A549 (cell line): ENCODE measurements around the gene TXNDC2.

Experiments used
- CHD2 ChIP-seq: fragments of 150-350 bp; IDR thresholded peaks from 2 replicates; pipeline ENCODE4 v1.6.1; 2014; ENCODE audit warnings: low read length; ENCODE audit not compliant: partially characterized antibody
- CHD4 ChIP-seq: fragments of 200-600 bp; sonication (generic); IDR thresholded peaks from 2 replicates; pipeline ENCODE4 v1.6.1; 2016; ENCODE audit warnings: antibody characterized with exemption, mild to moderate bottlenecking, borderline replicate concordance
- CTCF ChIP-seq: fragments of >200 bp; sonication (Bioruptor Twin); formaldehyde crosslinking; IDR thresholded peaks from 3 replicates; pipeline ENCODE4 v1.5.1; 2016
- HEYL ChIP-seq: fragments of 250-450 bp; sonication (Bioruptor Pico); IDR thresholded peaks from 2 replicates; pipeline ENCODE4 v1.8.0; 2021; ENCODE audit warnings: mild to moderate bottlenecking, moderate library complexity
- MAX ChIP-seq: IDR thresholded peaks from 2 replicates; pipeline ENCODE4 v1.6.1; 2012
- MYC ChIP-seq: IDR thresholded peaks from 2 replicates; pipeline ENCODE4 v1.6.1; 2012; ENCODE audit warnings: mild to moderate bottlenecking, inconsistent platforms, low read length, improper control_type of control experiment, borderline replicate concordance
- NPAS2 ChIP-seq: fragments of 250-450 bp; sonication (Bioruptor Pico); IDR thresholded peaks from 2 replicates; pipeline ENCODE4 v1.8.0; 2022; ENCODE audit warnings: mild to moderate bottlenecking, moderate library complexity, borderline replicate concordance
- PHF8 ChIP-seq: fragments of 200-600 bp; sonication (generic); IDR thresholded peaks from 2 replicates; pipeline ENCODE4 v1.6.1; 2016; ENCODE audit warnings: low read depth, mild to moderate bottlenecking, antibody characterized with exemption, moderate library complexity, borderline replicate concordance
- POLR2A ChIP-seq: IDR thresholded peaks from 2 replicates; pipeline ENCODE4 v1.6.1; 2012; ENCODE audit warnings: mild to moderate bottlenecking, low read length
- POLR2AphosphoS2 ChIP-seq: conservative IDR thresholded peaks from 2 replicates; pipeline ENCODE4 v1.6.1; 2012; ENCODE audit warnings: low read length, improper control_type of control experiment, inconsistent platforms
- REST ChIP-seq: fragments of 200-600 bp; sonication (generic); IDR thresholded peaks from 2 replicates; pipeline ENCODE4 v1.6.1; 2016; ENCODE audit warnings: antibody characterized with exemption, mild to moderate bottlenecking, moderate library complexity
- RNF2 ChIP-seq: fragments of 200-600 bp; sonication (generic); IDR thresholded peaks from 2 replicates; pipeline ENCODE4 v1.6.1; 2016; ENCODE audit warnings: low read depth, mild to moderate bottlenecking, antibody characterized with exemption, moderate library complexity, borderline replicate concordance
- SREBF2 ChIP-seq: fragments of 450-650 bp; IDR thresholded peaks from 2 replicates; pipeline ENCODE4 v1.6.1; 2014; ENCODE audit warnings: mild to moderate bottlenecking, moderate library complexity
- USF2 ChIP-seq: fragments of 450-650 bp; IDR thresholded peaks from 2 replicates; pipeline ENCODE4 v1.6.1; 2014; ENCODE audit warnings: antibody characterized with exemption

GRCh38 chr18:9851511-9851910, 34.3 kb upstream of the TXNDC2 start:
- TF ChIP-seq CTCF (no peak), PHF8 (no peak), POLR2A (no peak), SREBF2 (no peak), MYC (no peak), POLR2AphosphoS2 (no peak), REST (no peak), MAX (no peak), RNF2 (no peak), CHD2 (no peak), NPAS2 (CRISPR knock-in tag) (no peak), HEYL (CRISPR knock-in tag) (no peak), USF2 (no peak), CHD4 (no peak)
